SK-N-SH (cell line): ENCODE results near the gene CCDC27. TPM values are rescaled to one million over a fixed set of nuclear protein-coding genes. Genes with fewer than 3 reads are reported as not detected.

ENCODE experiments used
- CTCF ChIA-PET: fragments of 300-600, 350-600 bp; formaldehyde crosslinking; extraction: SDS; loops from one replicate; lab custom pipeline; 2021; lab: Yijun Ruan, JAX
- POLR2A ChIA-PET: fragments of 350-600 bp; sonication (Branson Sonifier 250); formaldehyde crosslinking; extraction: SDS; loops from one replicate; lab custom pipeline; 2020; ENCODE audit warnings: antibody characterized with exemption, inconsistent platforms; lab: Yijun Ruan, JAX
- DNase-seq: peaks from one replicate; pipeline ENCODE4 v3.0.0; 2012
- H2AFZ ChIP-seq: fragments of 200-600 bp; sonication (generic); 2 replicates; pipeline ENCODE4 v1.8.1; 2016; ENCODE audit warnings: antibody characterized with exemption, mild to moderate bottlenecking, low read depth
- H3F3A ChIP-seq: fragments of 200-600 bp; sonication (generic); replicated peaks from 2 replicates; pipeline ENCODE3; 2016; ENCODE audit warnings: antibody characterized with exemption, mild to moderate bottlenecking; ENCODE audit not compliant: insufficient read depth
- H3K27ac ChIP-seq, 2 experiments: fragments of 200-500 bp in 1 of 2; fragments of 200-600 bp in 1 of 2; sonication (Bioruptor generic) in 1 of 2; sonication (generic), shearing (Covaris generic) in 1 of 2; 2 replicates each; pipeline versions ENCODE4 v1.5.1 to v1.6.1; 2014 to 2016; ENCODE audit warnings: low read depth in 2 of 2, inconsistent platforms in 1 of 2, low read length in 1 of 2, mild to moderate bottlenecking in 1 of 2, mixed read lengths in 1 of 2
- H3K27me3 ChIP-seq: fragments of 200-600 bp; sonication (generic), shearing (Covaris generic); 2 replicates; pipeline ENCODE4 v1.6.1; 2016; ENCODE audit warnings: mixed run types; ENCODE audit not compliant: insufficient read depth
- H3K36me3 ChIP-seq, 2 experiments: fragments of 200-500 bp in 1 of 2; fragments of 200-600 bp in 1 of 2; sonication (Bioruptor generic) in 1 of 2; sonication (generic) in 1 of 2; replicated peaks in 1 of 2; 2 replicates each; pipeline versions ENCODE3 to v1.5.1; 2014 to 2016; ENCODE audit warnings: low read length in 1 of 2, mild to moderate bottlenecking in 1 of 2; ENCODE audit not compliant: insufficient read depth in 2 of 2, control insufficient read depth in 1 of 2
- H3K4me1 ChIP-seq, 2 experiments: fragments of 200-500 bp in 1 of 2; fragments of 200-600 bp in 1 of 2; sonication (Bioruptor generic) in 1 of 2; sonication (generic), shearing (Covaris generic) in 1 of 2; 2 replicates each; pipeline versions ENCODE4 v1.5.1 to v1.6.1; 2014 to 2016; ENCODE audit warnings: low read depth in 1 of 2, low read length in 1 of 2, mixed run types in 1 of 2; ENCODE audit not compliant: insufficient read depth in 2 of 2, control insufficient read depth in 1 of 2
- H3K4me2 ChIP-seq: fragments of 200-600 bp; sonication (generic), shearing (Covaris generic); 2 replicates; pipeline ENCODE4 v1.6.1; 2017; ENCODE audit warnings: mixed run types
- H3K4me3 ChIP-seq, 2 experiments: fragments of 200-500 bp in 1 of 2; fragments of 200-600 bp in 1 of 2; sonication (Bioruptor generic) in 1 of 2; sonication (generic), shearing (Covaris generic) in 1 of 2; 2 replicates each; pipeline versions ENCODE4 v1.5.1 to v1.8.1; 2014 to 2016; ENCODE audit warnings: low read depth in 2 of 2, inconsistent platforms in 1 of 2, low read length in 1 of 2, mild to moderate bottlenecking in 1 of 2, mixed read lengths in 1 of 2, moderate library complexity in 1 of 2
- H3K79me2 ChIP-seq: fragments of 200-600 bp; sonication (generic); 2 replicates; pipeline ENCODE4 v1.8.1; 2017; ENCODE audit warnings: mild to moderate bottlenecking; ENCODE audit not compliant: insufficient read depth
- H3K9ac ChIP-seq: fragments of 200-600 bp; sonication (generic); 2 replicates; pipeline ENCODE4 v1.6.1; 2017; ENCODE audit warnings: mixed run types
- H3K9me2 ChIP-seq: fragments of 200-600 bp; sonication (generic); 2 replicates; pipeline ENCODE4 v1.6.1; 2017; ENCODE audit warnings: mixed run types
- H3K9me3 ChIP-seq: fragments of 200-600 bp; sonication (generic); 2 replicates; pipeline ENCODE4 v1.6.1; 2017; ENCODE audit warnings: mixed run types, mild to moderate bottlenecking, moderate library complexity
- H4K20me1 ChIP-seq: fragments of 200-600 bp; sonication (generic); 2 replicates; pipeline ENCODE4 v1.6.1; 2017; ENCODE audit warnings: mild to moderate bottlenecking, mixed run types; ENCODE audit not compliant: insufficient read depth
- CTCF ChIP-seq: fragments of 200-600 bp; sonication (generic); IDR thresholded peaks from 2 replicates; pipeline ENCODE4 v1.6.1; 2017; ENCODE audit warnings: antibody characterized with exemption, mild to moderate bottlenecking, moderate library complexity
- ELF1 ChIP-seq: IDR thresholded peaks from 2 replicates; pipeline ENCODE4 v1.4.0; 2012
- EP300 ChIP-seq, 2 experiments: IDR thresholded peaks; 2 replicates each; pipeline versions ENCODE4 v1.4.0 to v1.6.1; 2012; ENCODE audit warnings: borderline replicate concordance in 1 of 2, low read depth in 1 of 2, low read length in 1 of 2
- EZH2phosphoT487 ChIP-seq: fragments of 200-600 bp; sonication (generic); IDR thresholded peaks from 2 replicates; pipeline ENCODE4 v1.6.1; 2017; ENCODE audit warnings: low read depth, mixed run types, mild to moderate bottlenecking, antibody characterized with exemption, moderate library complexity, borderline replicate concordance
- FOXJ3 ChIP-seq: sonication (generic); formaldehyde crosslinking; IDR thresholded peaks from 2 replicates; pipeline ENCODE4 v1.5.1; 2020; ENCODE audit warnings: mild to moderate bottlenecking, missing genetic modification reagents
- GABPA ChIP-seq: IDR thresholded peaks from 2 replicates; pipeline ENCODE4 v1.4.0; 2012; ENCODE audit warnings: low read depth, mild to moderate bottlenecking
- MEF2A ChIP-seq: IDR thresholded peaks from 2 replicates; pipeline ENCODE4 v1.4.0; 2012; ENCODE audit warnings: low read depth, borderline replicate concordance
- NFIC ChIP-seq: IDR thresholded peaks from 2 replicates; pipeline ENCODE4 v1.4.0; 2012; ENCODE audit warnings: borderline replicate concordance
- NRF1 ChIP-seq: IDR thresholded peaks from 2 replicates; pipeline ENCODE4 v1.6.1; 2012; ENCODE audit warnings: low read depth, mild to moderate bottlenecking, low read length
- RAD21 ChIP-seq: IDR thresholded peaks from 2 replicates; pipeline ENCODE4 v1.6.1; 2012; ENCODE audit warnings: mild to moderate bottlenecking, low read length
- TCF12 ChIP-seq: IDR thresholded peaks from 2 replicates; pipeline ENCODE4 v1.4.0; 2012
- TEAD4 ChIP-seq: IDR thresholded peaks from 2 replicates; pipeline ENCODE4 v1.4.0; 2012; ENCODE audit warnings: mild to moderate bottlenecking, borderline replicate concordance; ENCODE audit not compliant: insufficient read depth
- WGBS: methylation state at CpG from one replicate; pipeline ENCODE4 v1.1.6; 2017; ENCODE audit warnings: low lambda C conversion rate; 5-methylcytosine and 5-hydroxymethylcytosine counted together
- polyA plus RNA-seq, 3 experiments: library from polyadenylated mRNA; depleted of rRNA; stranded (reverse); fragments of >200 nt; gene quantifications; 2 replicates each; pipeline ENCODE4 v1.2.3, GENCODE V29; 2012

Gene CCDC27
- polyA plus RNA-seq, 1 of the 3 experiments (the other 2 are of a cell fraction): not detected

- TF ChIP-seq FOXJ3 (CRISPR knock-in tag): no peak
- no peak for TF ChIP-seq EP300 (IDR thresholded peaks at IDR 0.05; ENCODE audit: borderline replicate concordance in 1 of 2, low read depth in 1 of 2, low read length in 1 of 2)
- TF ChIP-seq ELF1: no peak
Observed at GRCh38 chr1:3785045-3785444, 32.8 kb downstream of the CCDC27 start (continued).

GRCh38 chr1:3785456-3786157 is 33.4 kb downstream of the CCDC27 start:
- no peak overlapping the region for H3K4me2 ChIP-seq
- no peak overlapping the region for H3K9ac ChIP-seq
- no peaks in the 10 kb centered on the region for H3K27me3 ChIP-seq
- no peak overlapping the region; a peak in 1 of 4 replicates for H3K4me3 ChIP-seq
- H3K4me1 ChIP-seq: no peaks in the 10 kb centered on the region
- H3K36me3 ChIP-seq: peaks cover 12 to 58% of the 10 kb centered on the region in 2 experiments
- CTCF ChIA-PET: interaction anchor here (0.6 to 2.9 kb wide), 4 partner anchors 10 to 117 kb away, joined by 3 to 13 read pairs (median 4); no protein-coding TSS in a partner anchor
- no peaks in the 10 kb centered on the region for H3K9me2 ChIP-seq
- WGBS: 92% methylated on average over 14 of the region's 14 CpGs
- H3K27ac ChIP-seq: no peak overlapping the region
- H3K9me3 ChIP-seq: no peaks in the 10 kb centered on the region
- H3K79me2 ChIP-seq: peaks cover 35% of the 10 kb centered on the region; the same call in 1 of the 2 replicates
- H2AFZ ChIP-seq: no peak overlapping the region
- H4K20me1 ChIP-seq: peaks cover 30% of the 10 kb centered on the region
- no peak for TF ChIP-seq NFIC
- peak; percentile 37 for TF ChIP-seq CTCF
- no peak for TF ChIP-seq TEAD4
- TF ChIP-seq MEF2A: no peak
- TF ChIP-seq GABPA: no peak
- peak; percentile 29 for TF ChIP-seq RAD21
- TF ChIP-seq NRF1: no peak
- no peak for TF ChIP-seq TCF12
- TF ChIP-seq, all 33 proteins: peak for 2
- POLR2A ChIA-PET: no interaction called here
- no peaks in the 10 kb centered on the region for H3F3A ChIP-seq
- DNase-seq: peak; percentile 58

GRCh38 chr1:3786468-3787348 is 34.5 kb downstream of the CCDC27 start:
- WGBS: 95% methylated on average over 28 of the region's 45 CpGs
- no peak for TF ChIP-seq EZH2phosphoT487
- H3K4me3 ChIP-seq: no peak overlapping the region
- H3K27ac ChIP-seq: no peak overlapping the region
- no peak overlapping the region for H3K4me2 ChIP-seq
- no peaks in the 10 kb centered on the region for H3K9me3 ChIP-seq
- ChIA-PET POLR2A (interaction anchor here (0.8 kb wide), 1 partner anchor 9 kb away, joined by 3 read pairs; no protein-coding TSS in a partner anchor), CTCF (no interaction called here)
- DNase-seq: no peak
- H3K79me2 ChIP-seq: peaks cover 46% of the 10 kb centered on the region
- no peaks in the 10 kb centered on the region for H3K9me2 ChIP-seq
- no peaks in the 10 kb centered on the region for H3K4me1 ChIP-seq
- peaks cover 37% of the 10 kb centered on the region for H4K20me1 ChIP-seq
- H3K9ac ChIP-seq: no peak overlapping the region
- H3K27me3 ChIP-seq: no peaks in the 10 kb centered on the region
- H3F3A ChIP-seq: no peaks in the 10 kb centered on the region
- peaks cover 7 to 50% of the 10 kb centered on the region in 2 experiments for H3K36me3 ChIP-seq
- no peak overlapping the region for H2AFZ ChIP-seq
